ENCODE measurements around the gene EFHD2. TPM values are rescaled to one million over a fixed set of nuclear protein-coding genes. Genes with fewer than 3 reads are reported as not detected.

The EFHD2 gene
- total RNA-seq, 1 experiment from 2014 or later = 29.5 TPM

GRCh38 chr1:15477646-15478212 lies 68.0 kb downstream of the EFHD2 start:
- Histone ChIP-seq H3K36me3 (ENCODE audit: control insufficient read depth, insufficient read depth, low read length) (no peaks in the 10 kb centered on the region), H3K4me3 (ENCODE audit: low read depth, low read length) (no peak overlapping the region), H3K9me3 (no peaks in the 10 kb centered on the region), H3K27me3 (replicated peaks; ENCODE audit: control insufficient read depth, insufficient read depth, low read length) (no peaks in the 10 kb centered on the region), H3K4me1 (no peaks in the 10 kb centered on the region)
- Mint-ChIP-seq H3K36me3 (ENCODE audit: insufficient read depth, unreplicated experiment) (no peaks in the 10 kb centered on the region), H3K4me3 (ENCODE audit: unreplicated experiment) (no peak overlapping the region), H3K27ac (ENCODE audit: unreplicated experiment) (no peak overlapping the region), H3K9me3 (ENCODE audit: unreplicated experiment) (no peaks in the 10 kb centered on the region), H3K27me3 (ENCODE audit: insufficient read depth, unreplicated experiment) (no peaks in the 10 kb centered on the region), H3K4me1 (ENCODE audit: low read depth, unreplicated experiment) (no peaks in the 10 kb centered on the region)
- ChIA-PET POLR2A (no interaction called here), CTCF (no interaction called here)
- BruUV-seq (replicated peaks) = no TSS peak
- intact Hi-C loops (cut with micrococcal nuclease; ENCODE audit: unreplicated experiment) = no loop called here
- TF ChIP-seq, protein P1, sequence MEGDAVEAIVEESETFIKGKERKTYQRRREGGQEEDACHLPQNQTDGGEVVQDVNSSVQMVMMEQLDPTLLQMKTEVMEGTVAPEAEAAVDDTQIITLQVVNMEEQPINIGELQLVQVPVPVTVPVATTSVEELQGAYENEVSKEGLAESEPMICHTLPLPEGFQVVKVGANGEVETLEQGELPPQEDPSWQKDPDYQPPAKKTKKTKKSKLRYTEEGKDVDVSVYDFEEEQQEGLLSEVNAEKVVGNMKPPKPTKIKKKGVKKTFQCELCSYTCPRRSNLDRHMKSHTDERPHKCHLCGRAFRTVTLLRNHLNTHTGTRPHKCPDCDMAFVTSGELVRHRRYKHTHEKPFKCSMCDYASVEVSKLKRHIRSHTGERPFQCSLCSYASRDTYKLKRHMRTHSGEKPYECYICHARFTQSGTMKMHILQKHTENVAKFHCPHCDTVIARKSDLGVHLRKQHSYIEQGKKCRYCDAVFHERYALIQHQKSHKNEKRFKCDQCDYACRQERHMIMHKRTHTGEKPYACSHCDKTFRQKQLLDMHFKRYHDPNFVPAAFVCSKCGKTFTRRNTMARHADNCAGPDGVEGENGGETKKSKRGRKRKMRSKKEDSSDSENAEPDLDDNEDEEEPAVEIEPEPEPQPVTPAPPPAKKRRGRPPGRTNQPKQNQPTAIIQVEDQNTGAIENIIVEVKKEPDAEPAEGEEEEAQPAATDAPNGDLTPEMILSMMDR (IDR thresholded peaks at IDR 0.05; ENCODE audit: insufficient read depth in 1 of 2, low read depth in 1 of 2, low read length in 1 of 2, severe bottlenecking in 1 of 2, unreplicated experiment in 1 of 2) = no peak
- no peak for DNase-seq

Other genes starting within 250 kb of the EFHD2 start
- 0.18 TPM in 1 of 2 replicates, not detected in the other for gene FHAD1, start 162.7 kb upstream of the EFHD2 start, total RNA-seq (2022)
- not detected in 2 replicates for gene CTRC, start 28.6 kb downstream of the EFHD2 start, total RNA-seq (2022)
- not detected in 2 replicates for gene CELA2A, start 46.8 kb downstream of the EFHD2 start, total RNA-seq (2022)
- gene CELA2B, start 66.2 kb downstream of the EFHD2 start, total RNA-seq (2022) = not detected in 2 replicates
- 9.9 and 12.4 TPM in 2 replicates for gene CASP9, start 114.3 kb downstream of the EFHD2 start, total RNA-seq (2022)
- gene DNAJC16, start 117.0 kb downstream of the EFHD2 start, total RNA-seq (2022) = 15.1 and 17.2 TPM in 2 replicates
- 46.5 and 48.3 TPM in 2 replicates for gene AGMAT, start 175.2 kb downstream of the EFHD2 start, total RNA-seq (2022)
- 53.1 and 53.4 TPM in 2 replicates for gene DDI2, start 207.6 kb downstream of the EFHD2 start, total RNA-seq (2022)

All from Caco-2 (cell line).